ENCODE data around the gene HRAS.

- TF ChIP-seq REST (IDR thresholded peaks at IDR 0.05) (no peak), POLR2A (IDR thresholded peaks at IDR 0.05; ENCODE audit: low read length) (no peak), CTCF (IDR thresholded peaks at IDR 0.05) (no peak), MAZ (IDR thresholded peaks at IDR 0.05; ENCODE audit: borderline replicate concordance, low read depth, low read length) (no peak), RCOR1 (IDR thresholded peaks at IDR 0.05; ENCODE audit: low read depth, low read length) (no peak), USF2 (IDR thresholded peaks at IDR 0.05) (no peak), JUN (IDR thresholded peaks at IDR 0.05) (no peak), EP300 (IDR thresholded peaks at IDR 0.05) (no peak), KDM5A (IDR thresholded peaks at IDR 0.05) (no peak)
These were observed 32.8 kb downstream of the HRAS start for GRCh38 chr11:502288-503178.

Measured in A549 (cell line).